ENCODE data around the gene TMTC2. TPM values are rescaled to one million over a fixed set of nuclear protein-coding genes. Genes with fewer than 3 reads are reported as not detected.

The TMTC2 gene
- total and polyA plus RNA-seq, 5 donors from 2014 or later: 0.10 to 6.3 (median 0.21) TPM

DNA sequence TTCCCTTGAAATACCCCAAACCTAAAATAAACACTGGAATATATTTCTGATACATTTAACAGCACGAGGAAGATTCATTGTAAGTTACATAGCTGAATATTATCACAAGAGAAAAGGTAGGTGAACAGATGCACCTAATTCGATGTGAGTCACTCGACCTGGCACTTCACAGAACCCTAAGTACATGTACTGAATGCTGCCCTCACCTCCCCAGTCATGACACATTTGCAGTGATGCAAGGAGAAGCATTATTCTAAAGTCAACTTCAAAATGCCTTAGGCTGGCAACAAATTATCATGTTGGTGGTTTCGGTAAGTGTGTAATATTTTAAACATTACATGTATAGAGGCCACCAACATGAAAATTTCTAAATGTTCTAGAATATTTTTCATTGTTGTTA is 35.2 kb upstream of the TMTC2 start:
- Histone ChIP-seq H3K9me3 (ENCODE audit: control insufficient read depth in 2 of 2, low read length in 2 of 2) (no peaks in the 10 kb centered on the region), H3K36me3 (ENCODE audit: control insufficient read depth, insufficient read depth, low read length) (no peaks in the 10 kb centered on the region), H3K27me3 (ENCODE audit: control insufficient read depth, insufficient read depth, low read length) (no peaks in the 10 kb centered on the region), H3K4me3 (ENCODE audit: low read depth, low read length) (no peak overlapping the region), H3K4me1 (ENCODE audit: control insufficient read depth, insufficient read depth, low read length, poor library complexity, severe bottlenecking) (no peaks in the 10 kb centered on the region), H3K27ac (ENCODE audit: insufficient read depth, low read length, poor library complexity, severe bottlenecking) (no peak overlapping the region)
- DNase-seq (no peak), ATAC-seq (ENCODE audit: low read depth in 2 of 2) (no peak)
- no peaks in the 10 kb centered on the region for H3K4me1 Mint-ChIP-seq
- H3K36me3 Mint-ChIP-seq: no peaks in the 10 kb centered on the region
- no peaks in the 10 kb centered on the region for H3K27me3 Mint-ChIP-seq
- peaks cover 0 to 5% (median 0%) of the 10 kb centered on the region in 7 donors for H3K9me3 Mint-ChIP-seq
- no peak overlapping the region for H3K4me3 Mint-ChIP-seq
- no peak overlapping the region for H3K27ac Mint-ChIP-seq

GRCh38 chr12:82652071-82652470 is 34.6 kb upstream of the TMTC2 start:
- H3K27ac Mint-ChIP-seq: no peak overlapping the region
- H3K27ac ChIP-seq (ENCODE audit: insufficient read depth, low read length, poor library complexity, severe bottlenecking): no peak overlapping the region
- no peaks in the 10 kb centered on the region for H3K27me3 ChIP-seq (ENCODE audit: control insufficient read depth, insufficient read depth, low read length)
- peaks cover 0 to 5% (median 0%) of the 10 kb centered on the region in 7 donors for H3K9me3 Mint-ChIP-seq
- DNase-seq: no peak
- ATAC-seq (ENCODE audit: low read depth in 2 of 2): no peak
- H3K4me1 ChIP-seq (ENCODE audit: control insufficient read depth, insufficient read depth, low read length, poor library complexity, severe bottlenecking): no peaks in the 10 kb centered on the region
- H3K4me3 ChIP-seq (ENCODE audit: low read depth, low read length): no peak overlapping the region
- no peaks in the 10 kb centered on the region for H3K27me3 Mint-ChIP-seq
- H3K4me3 Mint-ChIP-seq: no peak overlapping the region
- H3K36me3 ChIP-seq (ENCODE audit: control insufficient read depth, insufficient read depth, low read length): no peaks in the 10 kb centered on the region
- no peaks in the 10 kb centered on the region for H3K36me3 Mint-ChIP-seq
- no peaks in the 10 kb centered on the region for H3K4me1 Mint-ChIP-seq
- no peaks in the 10 kb centered on the region for H3K9me3 ChIP-seq (ENCODE audit: control insufficient read depth in 2 of 2, low read length in 2 of 2)

- Histone ChIP-seq H3K27ac (ENCODE audit: insufficient read depth, low read length, poor library complexity, severe bottlenecking) (no peak overlapping the region), H3K27me3 (ENCODE audit: control insufficient read depth, insufficient read depth, low read length) (no peaks in the 10 kb centered on the region), H3K4me3 (ENCODE audit: low read depth, low read length) (no peak overlapping the region), H3K4me1 (ENCODE audit: control insufficient read depth, insufficient read depth, low read length, poor library complexity, severe bottlenecking) (no peaks in the 10 kb centered on the region), H3K36me3 (ENCODE audit: control insufficient read depth, insufficient read depth, low read length) (no peaks in the 10 kb centered on the region), H3K9me3 (ENCODE audit: control insufficient read depth in 2 of 2, low read length in 2 of 2) (no peaks in the 10 kb centered on the region)
- Mint-ChIP-seq H3K9me3 (peaks cover 0 to 5% (median 1%) of the 10 kb centered on the region in 7 donors), H3K4me1 (no peaks in the 10 kb centered on the region), H3K27me3 (no peaks in the 10 kb centered on the region), H3K27ac (no peak overlapping the region), H3K36me3 (no peaks in the 10 kb centered on the region), H3K4me3 (no peak overlapping the region)
- no peak for DNase-seq
- ATAC-seq (ENCODE audit: low read depth in 2 of 2): no peak
These were observed 31.0 kb upstream of the TMTC2 start for GRCh38 chr12:82655751-82656150.

GRCh38 chr12:82659343-82660207 is 27.1 kb upstream of the TMTC2 start:
- Histone ChIP-seq H3K36me3 (ENCODE audit: control insufficient read depth, insufficient read depth, low read length) (no peaks in the 10 kb centered on the region), H3K4me3 (ENCODE audit: low read depth, low read length) (no peak overlapping the region), H3K9me3 (ENCODE audit: control insufficient read depth in 2 of 2, low read length in 2 of 2) (no peaks in the 10 kb centered on the region), H3K4me1 (ENCODE audit: control insufficient read depth, insufficient read depth, low read length, poor library complexity, severe bottlenecking) (no peaks in the 10 kb centered on the region), H3K27ac (ENCODE audit: insufficient read depth, low read length, poor library complexity, severe bottlenecking) (no peak overlapping the region), H3K27me3 (ENCODE audit: control insufficient read depth, insufficient read depth, low read length) (no peaks in the 10 kb centered on the region)
- H3K9me3 Mint-ChIP-seq: peaks cover 0 to 4% (median 0%) of the 10 kb centered on the region in 7 donors
- H3K27me3 Mint-ChIP-seq: peaks cover 8% of the 10 kb centered on the region
- ATAC-seq (ENCODE audit: low read depth in 2 of 2) (no peak), DNase-seq (no peak)
- no peaks in the 10 kb centered on the region for H3K4me1 Mint-ChIP-seq
- no peaks in the 10 kb centered on the region for H3K36me3 Mint-ChIP-seq
- H3K4me3 Mint-ChIP-seq: no peak overlapping the region
- H3K27ac Mint-ChIP-seq: no peak overlapping the region

GRCh38 chr12:82660541-82661325 is 26.0 kb upstream of the TMTC2 start:
- no peaks in the 10 kb centered on the region for H3K36me3 ChIP-seq (ENCODE audit: control insufficient read depth, insufficient read depth, low read length)
- H3K4me1 Mint-ChIP-seq: no peaks in the 10 kb centered on the region
- H3K4me3 ChIP-seq (ENCODE audit: low read depth, low read length): no peak overlapping the region
- no peaks in the 10 kb centered on the region for H3K27me3 ChIP-seq (ENCODE audit: control insufficient read depth, insufficient read depth, low read length)
- no peak for ATAC-seq (ENCODE audit: low read depth in 2 of 2)
- no peak overlapping the region for H3K4me3 Mint-ChIP-seq
- no peak for DNase-seq
- H3K9me3 ChIP-seq (ENCODE audit: control insufficient read depth in 2 of 2, low read length in 2 of 2): no peaks in the 10 kb centered on the region
- no peaks in the 10 kb centered on the region for H3K4me1 ChIP-seq (ENCODE audit: control insufficient read depth, insufficient read depth, low read length, poor library complexity, severe bottlenecking)
- H3K9me3 Mint-ChIP-seq: peaks cover 0 to 5% (median 0%) of the 10 kb centered on the region in 7 donors
- no peak overlapping the region for H3K27ac ChIP-seq (ENCODE audit: insufficient read depth, low read length, poor library complexity, severe bottlenecking)
- peaks cover 10% of the 10 kb centered on the region for H3K27me3 Mint-ChIP-seq
- no peak overlapping the region for H3K27ac Mint-ChIP-seq
- no peaks in the 10 kb centered on the region for H3K36me3 Mint-ChIP-seq

DNA sequence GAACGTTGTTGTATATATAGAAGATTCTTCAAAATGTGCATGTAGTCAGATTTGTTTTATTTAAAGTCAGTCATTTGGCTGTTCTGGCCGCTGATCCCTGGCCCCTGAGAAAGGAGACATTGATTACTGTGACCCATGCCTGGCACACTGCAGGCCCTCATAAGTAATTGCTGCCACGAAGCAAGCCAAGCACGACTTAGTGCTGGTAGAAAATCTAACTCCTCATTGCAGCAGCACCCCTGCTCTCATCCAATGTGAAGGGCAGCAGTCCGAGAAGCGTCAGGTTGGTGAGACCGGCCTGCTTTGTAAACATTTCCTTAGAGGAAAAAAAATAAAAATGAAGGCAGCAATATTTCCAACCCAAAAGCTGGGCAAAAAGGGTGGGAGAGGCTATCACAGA is 22.8 kb upstream of the TMTC2 start:
- no peak overlapping the region for H3K4me3 Mint-ChIP-seq
- no peaks in the 10 kb centered on the region for H3K4me1 ChIP-seq (ENCODE audit: control insufficient read depth, insufficient read depth, low read length, poor library complexity, severe bottlenecking)
- H3K27me3 Mint-ChIP-seq: peaks cover 14% of the 10 kb centered on the region
- no peaks in the 10 kb centered on the region for H3K36me3 Mint-ChIP-seq
- H3K9me3 ChIP-seq (ENCODE audit: control insufficient read depth in 2 of 2, low read length in 2 of 2): no peaks in the 10 kb centered on the region
- peaks cover 4% of the 10 kb centered on the region for H3K27me3 ChIP-seq (ENCODE audit: control insufficient read depth, insufficient read depth, low read length)
- no peaks in the 10 kb centered on the region for H3K36me3 ChIP-seq (ENCODE audit: control insufficient read depth, insufficient read depth, low read length)
- DNase-seq (no peak), ATAC-seq (ENCODE audit: low read depth in 2 of 2) (no peak)
- peaks cover 0 to 5% (median 0%) of the 10 kb centered on the region in 7 donors for H3K9me3 Mint-ChIP-seq
- H3K27ac Mint-ChIP-seq: no peak overlapping the region
- H3K4me3 ChIP-seq (ENCODE audit: low read depth, low read length): no peak overlapping the region
- H3K4me1 Mint-ChIP-seq: no peaks in the 10 kb centered on the region
- H3K27ac ChIP-seq (ENCODE audit: insufficient read depth, low read length, poor library complexity, severe bottlenecking): no peak overlapping the region

DNA sequence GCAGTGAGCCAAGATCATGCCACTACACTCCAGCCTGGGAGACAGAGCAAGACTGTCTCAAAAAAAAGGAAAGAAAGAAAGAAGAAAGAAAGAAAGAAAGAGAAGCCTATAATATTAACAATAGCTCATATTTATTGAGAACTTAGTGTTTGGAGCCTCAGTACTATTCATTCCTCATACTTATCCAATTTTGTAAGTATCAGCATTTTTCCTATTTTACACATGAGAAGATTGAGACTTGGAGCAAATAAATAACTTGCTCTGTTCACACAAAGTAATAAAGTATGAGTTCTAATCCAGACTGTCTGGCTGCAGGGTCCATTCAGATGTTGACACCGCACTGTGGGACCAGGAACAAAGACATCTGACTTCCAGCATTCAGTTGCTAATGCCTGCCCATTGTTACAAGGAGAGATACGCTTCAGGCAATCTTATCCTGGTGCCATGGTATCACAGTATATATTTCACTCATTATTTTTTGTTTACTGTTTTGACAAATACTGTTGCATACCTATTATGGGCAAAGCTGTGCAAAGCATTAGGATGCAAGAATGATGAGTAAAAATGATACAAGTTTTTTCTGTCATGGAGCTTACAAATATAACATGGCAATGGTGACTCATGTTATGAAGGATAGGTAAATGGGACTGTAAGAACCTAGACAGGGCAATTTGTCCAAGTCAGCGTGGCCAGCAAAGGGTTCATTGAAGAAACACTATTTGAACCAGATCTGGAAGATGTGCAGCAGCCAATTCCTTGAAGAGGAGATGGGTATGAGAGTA is 21.4 kb upstream of the TMTC2 start:
- no peaks in the 10 kb centered on the region for H3K9me3 ChIP-seq (ENCODE audit: control insufficient read depth in 2 of 2, low read length in 2 of 2)
- H3K4me3 Mint-ChIP-seq: no peak overlapping the region
- no peaks in the 10 kb centered on the region for H3K4me1 ChIP-seq (ENCODE audit: control insufficient read depth, insufficient read depth, low read length, poor library complexity, severe bottlenecking)
- H3K9me3 Mint-ChIP-seq: peaks cover 0 to 8% (median 0%) of the 10 kb centered on the region in 7 donors
- no peaks in the 10 kb centered on the region for H3K36me3 ChIP-seq (ENCODE audit: control insufficient read depth, insufficient read depth, low read length)
- no peak overlapping the region for H3K27ac ChIP-seq (ENCODE audit: insufficient read depth, low read length, poor library complexity, severe bottlenecking)
- H3K27ac Mint-ChIP-seq: no peak overlapping the region
- ATAC-seq (ENCODE audit: low read depth in 2 of 2): no peak
- DNase-seq: no peak
- peaks cover 14% of the 10 kb centered on the region for H3K27me3 Mint-ChIP-seq
- no peaks in the 10 kb centered on the region for H3K4me1 Mint-ChIP-seq
- H3K4me3 ChIP-seq (ENCODE audit: low read depth, low read length): no peak overlapping the region
- H3K27me3 ChIP-seq (ENCODE audit: control insufficient read depth, insufficient read depth, low read length): peaks cover 4% of the 10 kb centered on the region
- H3K36me3 Mint-ChIP-seq: no peaks in the 10 kb centered on the region

Measured in CD4-positive, CD25-positive, alpha-beta regulatory T cell (primary cell).